Stimulated activated CD4-positive, alpha-beta T cell treated with anti-CD3 and anti-CD28 coated beads, Interleukin-4, amount 100 ng/mL, for 1 hour (primary cell): Measurements from ENCODE around the gene TBCK.

Experiments used
- DNase-seq: peaks from one replicate; pipeline ENCODE4 v3.0.0-alpha.2; 2020

TBCK gene

DNA sequence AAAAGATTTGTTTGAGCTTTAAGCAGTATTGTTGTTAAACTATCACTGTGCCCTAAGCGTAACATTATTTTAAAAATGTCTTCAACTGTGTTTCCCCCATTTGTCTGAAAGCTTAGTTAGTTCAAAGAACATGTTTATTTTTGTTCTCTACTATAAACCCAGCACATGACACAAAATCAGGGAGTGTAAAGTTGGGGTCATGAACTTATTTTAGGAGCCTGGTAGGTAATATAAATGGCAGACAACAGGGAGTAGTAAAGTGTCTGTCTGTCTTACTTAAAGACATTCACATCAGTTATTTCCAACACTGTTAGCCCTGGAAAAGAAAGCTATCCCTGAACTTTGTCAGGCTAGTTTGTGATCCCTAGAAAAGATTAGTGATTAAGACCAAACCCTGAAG lies 4.2 kb upstream of the TBCK start:
- DNase-seq: no peak

GRCh38 chr4:106318511-106318910 lies 2.5 kb upstream of the TBCK start:
- no peak for DNase-seq

- DNase-seq: no peak
Measured at GRCh38 chr4:106317815-106318214, 1.8 kb upstream of the TBCK start.

DNA sequence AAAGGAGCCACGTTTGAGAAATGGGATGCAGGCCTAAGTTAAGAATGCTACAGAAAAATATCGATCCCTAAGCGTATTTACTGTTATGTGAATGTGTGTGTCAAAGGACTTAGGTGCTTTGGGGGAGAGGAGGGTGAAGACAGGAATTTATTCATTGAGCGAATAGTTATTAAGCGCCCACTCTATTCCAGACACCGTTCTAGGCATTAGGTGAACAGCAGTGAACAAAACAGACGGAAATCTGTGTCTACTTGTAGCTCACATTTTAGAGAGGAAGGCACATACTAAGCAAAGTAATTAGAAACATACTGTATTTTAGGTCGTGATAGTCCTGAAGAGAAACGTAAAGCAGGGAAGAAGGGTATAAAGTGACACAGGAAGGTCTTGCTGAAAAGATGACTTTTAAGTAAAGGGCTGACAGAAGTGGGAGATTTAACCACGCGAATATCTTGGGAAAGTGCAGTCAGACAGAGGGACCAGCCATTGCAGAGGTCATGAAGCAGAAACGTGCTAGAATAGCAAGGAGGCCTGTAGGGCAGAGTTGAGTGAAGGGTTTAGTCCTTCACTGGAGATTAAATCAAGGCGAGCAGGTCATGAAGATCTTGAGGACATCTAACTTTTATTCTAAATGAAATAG lies 882 bp upstream of the TBCK start:
- DNase-seq: no peak

DNA sequence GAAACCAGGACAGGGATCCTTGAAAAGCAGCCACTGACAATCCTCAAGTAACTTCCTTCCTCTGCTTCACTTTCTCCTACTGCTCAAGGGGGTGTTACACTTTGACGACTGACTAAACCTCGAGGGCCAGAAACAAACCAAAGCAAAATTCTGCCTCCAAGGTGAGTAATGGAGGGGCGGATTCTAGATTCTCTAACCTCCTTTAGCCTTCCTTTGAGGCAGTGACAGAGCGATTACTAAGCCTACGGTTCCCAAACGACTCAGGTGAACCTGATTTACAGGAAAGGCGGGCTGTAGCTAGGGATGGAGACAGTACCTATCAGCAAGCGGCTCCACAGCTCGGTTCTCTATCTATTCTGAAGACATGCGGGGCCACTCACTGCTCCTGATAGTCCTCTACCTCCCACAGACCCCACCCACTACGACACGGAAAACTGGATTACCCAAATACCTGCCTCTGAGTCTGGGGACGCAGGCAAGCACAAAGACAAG lies 487 bp downstream of the TBCK start:
- no peak for DNase-seq

GRCh38 chr4:106314960-106315359 lies 1.0 kb downstream of the TBCK start:
- DNase-seq: no peak

DNA sequence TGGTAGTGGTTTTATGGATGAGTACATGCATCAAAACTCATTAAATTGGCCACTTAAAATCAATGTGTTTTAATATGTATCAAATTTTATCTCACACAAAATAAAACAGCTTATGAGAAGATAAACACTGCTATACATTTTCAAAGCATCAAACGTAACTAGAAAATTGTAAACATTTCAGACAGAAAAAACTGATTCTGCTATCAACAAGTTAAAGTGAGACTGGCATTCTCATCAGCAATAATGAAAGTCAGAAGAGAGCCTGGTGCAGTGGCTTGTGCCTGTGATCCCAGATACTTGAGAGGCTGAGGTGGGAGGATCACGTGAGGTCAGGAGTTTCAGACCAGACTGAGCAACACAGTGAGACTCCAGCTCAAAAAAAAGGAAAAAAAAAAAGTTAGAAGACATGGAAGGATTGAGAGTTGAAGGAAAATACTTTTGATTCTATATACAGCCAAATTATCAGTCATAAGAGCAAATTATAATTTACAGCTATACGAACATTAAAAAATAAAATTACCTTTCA lies 2.9 kb downstream of the TBCK start:
- DNase-seq: no peak

DNA sequence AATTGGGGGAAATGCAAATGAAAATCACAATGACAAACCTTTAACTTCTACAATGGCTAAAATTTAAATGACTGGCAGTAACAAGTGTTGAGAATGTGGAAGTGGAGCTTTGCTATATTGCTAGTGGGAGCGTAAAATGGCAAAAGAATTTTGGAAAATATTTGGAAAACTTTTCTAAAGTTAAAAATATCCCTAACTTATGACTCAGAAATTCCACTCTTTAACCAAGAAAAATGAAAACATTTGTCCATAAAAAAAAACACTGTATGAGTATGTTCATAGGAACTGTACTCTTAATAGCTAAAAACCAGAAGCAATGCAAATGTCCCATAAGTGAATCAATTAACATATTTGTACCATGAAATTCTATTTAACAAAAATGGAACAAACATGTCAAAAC lies 3.6 kb downstream of the TBCK start:
- no peak for DNase-seq

DNA sequence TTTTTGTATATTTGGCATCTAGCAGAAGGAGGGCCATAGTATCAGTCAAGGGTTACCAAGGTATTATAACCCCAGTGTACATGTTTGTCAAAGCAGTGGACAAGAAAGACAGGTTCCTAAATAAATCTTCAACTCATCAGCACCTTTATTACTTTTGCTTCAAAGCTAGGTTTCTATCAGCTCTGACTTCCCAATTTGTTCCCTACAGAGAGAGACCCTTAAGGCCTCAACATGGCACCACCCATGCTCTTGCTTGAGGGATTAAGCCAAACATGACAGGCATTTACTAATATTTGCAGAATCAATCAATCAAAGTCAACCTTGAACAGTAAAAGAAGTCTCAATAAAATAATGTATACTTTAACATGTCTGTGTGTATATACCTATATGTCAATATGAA lies 9.4 kb downstream of the TBCK start:
- no peak for DNase-seq

DNA sequence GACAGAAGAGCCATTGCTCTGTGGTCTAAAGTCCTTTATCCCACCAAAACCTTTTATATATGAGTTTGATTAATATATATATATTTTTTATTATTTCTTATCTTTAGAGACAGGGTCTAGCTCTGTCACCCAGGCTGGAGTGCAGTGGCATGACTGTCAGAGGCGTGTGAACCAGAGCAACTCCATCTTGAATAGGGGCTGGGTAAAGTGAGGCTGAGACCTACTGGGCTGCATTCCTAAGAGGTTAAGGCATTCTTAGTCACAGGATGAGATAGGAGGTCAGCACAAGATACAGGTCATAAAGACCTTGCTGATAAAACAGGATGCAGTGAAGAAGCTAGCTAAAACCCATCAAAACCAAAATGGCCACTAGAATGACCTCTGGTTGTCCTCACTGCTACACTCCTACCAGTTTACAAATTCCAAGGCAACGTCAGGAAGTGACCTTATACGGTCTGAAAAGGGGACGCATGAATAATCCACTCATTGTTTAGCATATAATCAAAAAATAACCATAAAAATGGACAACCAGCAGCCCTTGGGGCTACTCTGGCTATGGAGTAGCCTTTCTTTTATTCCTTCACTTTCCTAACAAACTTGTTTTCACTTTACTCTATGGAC lies 10.5 kb downstream of the TBCK start:
- no peak for DNase-seq

DNA sequence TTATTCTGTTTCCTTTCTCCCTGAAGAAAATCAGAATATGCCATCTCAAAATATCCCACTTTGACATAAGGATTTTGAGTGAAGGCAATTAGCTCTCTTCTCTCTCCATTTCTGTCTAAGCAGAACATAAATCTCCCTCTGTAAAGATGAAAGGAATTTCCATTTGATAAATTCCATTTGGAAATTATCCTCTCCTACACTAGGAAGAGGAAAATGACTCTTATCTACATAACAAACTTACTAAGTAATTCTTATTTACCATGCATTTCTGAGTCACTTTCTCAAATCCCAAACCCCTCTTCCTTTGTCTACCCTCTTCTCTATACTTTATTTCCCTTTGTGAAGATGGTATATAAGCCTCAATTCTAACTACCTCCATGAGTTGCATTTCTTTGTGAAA lies 11.4 kb downstream of the TBCK start:
- no peak for DNase-seq

DNA sequence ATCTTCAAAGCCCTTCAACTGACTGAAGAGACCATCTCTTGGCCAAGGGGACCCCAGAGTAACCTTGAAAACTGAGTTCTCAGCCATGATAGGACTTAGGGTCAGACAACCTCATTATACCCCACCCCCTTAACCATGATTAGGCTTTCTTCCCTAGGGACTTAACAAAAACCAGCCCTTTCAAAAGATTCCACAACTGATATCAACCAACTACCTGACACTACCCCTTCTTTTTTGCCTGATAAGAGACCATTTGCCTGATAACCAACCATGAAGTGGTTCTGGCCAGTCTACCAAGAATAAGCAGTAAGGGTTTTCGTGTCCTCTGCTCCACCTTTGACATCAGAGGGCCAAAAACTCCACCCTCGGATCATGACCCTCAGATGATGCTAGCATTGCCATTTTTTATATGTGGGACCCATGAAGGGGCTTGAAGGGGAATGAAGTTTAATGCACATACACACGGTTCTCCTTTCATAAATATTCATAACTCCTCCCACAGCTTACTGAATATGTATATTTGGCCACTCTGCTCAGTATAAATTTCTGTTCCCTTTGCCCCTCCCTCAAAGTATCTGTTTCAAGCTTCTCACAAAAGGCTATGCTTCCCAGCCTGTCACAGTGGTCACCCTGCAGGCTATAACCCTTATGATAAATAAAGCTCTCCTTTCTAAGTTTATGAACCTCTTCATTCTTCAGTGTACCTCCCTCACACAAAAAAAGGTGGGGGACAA lies 12.3 kb downstream of the TBCK start:
- DNase-seq: no peak

DNA sequence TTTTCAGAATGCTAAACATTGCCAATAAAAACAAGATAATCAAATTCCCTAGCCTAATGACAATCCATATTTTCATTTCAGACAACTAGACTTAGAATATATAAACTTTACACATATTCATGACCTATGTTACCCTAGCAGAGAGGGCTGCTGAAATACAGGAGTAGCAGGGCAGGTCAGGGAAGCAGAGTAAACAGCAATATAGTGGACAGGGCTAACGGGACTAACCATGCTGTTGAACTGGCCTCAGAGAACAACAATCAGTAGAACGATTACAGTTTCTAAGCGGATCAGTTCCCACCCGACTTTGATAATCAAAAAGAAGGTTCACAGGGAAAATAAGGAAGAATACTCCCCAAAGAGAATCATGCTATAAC lies 14.0 kb downstream of the TBCK start:
- DNase-seq: no peak

DNA sequence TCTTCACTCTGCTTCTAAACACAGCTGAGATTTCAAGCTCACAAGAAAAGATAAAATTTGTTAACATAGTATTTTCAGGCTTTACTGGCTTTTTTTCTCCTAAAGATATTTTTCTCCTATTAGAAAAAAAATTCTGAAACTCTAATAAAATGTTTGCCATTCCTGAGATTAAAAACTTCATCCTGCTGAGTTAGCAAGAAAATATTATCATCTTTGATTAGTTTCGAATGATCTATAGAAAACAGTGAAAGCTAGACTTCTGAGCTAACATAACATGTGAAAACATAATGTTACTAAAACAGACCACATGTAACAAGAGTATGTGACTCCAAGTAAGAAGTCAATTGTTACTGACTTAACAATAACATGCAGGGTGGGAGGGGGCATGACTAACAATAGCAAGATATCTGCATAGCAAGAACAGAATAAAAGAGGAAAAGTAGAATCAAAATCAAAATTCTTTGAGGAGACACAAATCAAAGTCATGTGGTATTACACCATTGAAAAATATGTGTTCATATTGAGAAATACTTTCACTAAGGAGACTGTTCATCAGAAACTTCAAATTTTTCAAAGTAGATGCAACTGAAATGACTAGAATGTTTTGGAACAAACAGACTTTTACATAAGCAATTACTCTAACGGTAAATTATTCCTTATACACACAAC lies 14.5 kb downstream of the TBCK start:
- DNase-seq: no peak

- DNase-seq: no peak
Measured at GRCh38 chr4:106299977-106300376, 16.0 kb downstream of the TBCK start.

GRCh38 chr4:106297245-106298035 lies 18.6 kb downstream of the TBCK start:
- no peak for DNase-seq

- no peak for DNase-seq
Measured at GRCh38 chr4:106294062-106294461, 21.9 kb downstream of the TBCK start.

DNA sequence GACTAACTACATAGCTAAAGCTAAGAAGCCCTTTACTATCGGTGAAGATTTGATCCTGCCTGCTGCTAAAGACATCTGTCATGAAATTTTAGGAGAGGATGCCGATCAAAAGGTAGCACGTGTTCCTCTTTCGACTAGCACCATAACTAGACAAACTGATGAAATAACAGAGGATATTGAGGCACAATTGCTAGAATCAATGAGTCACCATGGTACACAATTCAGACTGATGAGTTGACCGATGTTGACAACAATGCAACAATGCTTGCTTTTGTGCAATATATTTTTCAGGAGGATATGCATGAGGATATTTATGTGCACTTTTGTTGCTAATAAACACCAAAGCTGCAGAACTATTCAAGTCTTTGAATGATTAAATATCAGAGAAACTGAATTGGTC lies 24.3 kb downstream of the TBCK start:
- DNase-seq: no peak

GRCh38 chr4:106289737-106290136 lies 26.3 kb downstream of the TBCK start:
- DNase-seq: no peak

GRCh38 chr4:106287353-106287969 lies 28.5 kb downstream of the TBCK start:
- no peak for DNase-seq

GRCh38 chr4:106286611-106287010 lies 29.4 kb downstream of the TBCK start:
- no peak for DNase-seq

DNA sequence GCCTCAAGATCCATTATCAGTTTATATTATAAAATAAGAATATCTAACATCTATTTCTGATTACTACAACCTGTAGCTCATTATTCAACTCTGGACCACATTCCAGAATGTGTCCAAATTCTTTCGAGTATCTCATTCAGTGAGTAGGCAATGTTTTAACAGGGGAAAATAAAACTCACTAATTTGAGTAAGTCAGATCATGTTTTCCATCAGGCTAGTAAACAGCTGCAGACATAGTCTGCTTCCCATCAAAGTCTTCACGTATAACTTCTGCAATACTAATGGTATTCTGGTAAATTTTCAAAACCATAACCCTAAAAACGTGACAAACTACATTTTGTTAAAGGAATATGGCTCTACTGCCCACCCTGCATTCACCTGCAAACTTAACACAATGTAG lies 31.8 kb downstream of the TBCK start:
- DNase-seq: no peak
